OCI-LY1 (cell line): Measurements from ENCODE around the gene PIM3.

Source experiments
- H2AFZ ChIP-seq: fragments of 200-600 bp; sonication (generic), shearing (Covaris generic); 2 replicates; pipeline ENCODE4 v1.6.0; 2014; ENCODE audit warnings: antibody characterized with exemption, mild to moderate bottlenecking, low read length
- H3F3A ChIP-seq: fragments of 200-600 bp; sonication (generic), shearing (Covaris generic); 2 replicates; pipeline ENCODE4 v1.6.0; 2014; ENCODE audit warnings: mild to moderate bottlenecking, antibody characterized with exemption, low read length, moderate library complexity; ENCODE audit not compliant: insufficient read depth
- H3K27ac ChIP-seq: fragments of 200-600 bp; sonication (generic); 2 replicates; pipeline ENCODE4 v1.5.1; 2014; ENCODE audit warnings: low read length, mixed run types, mild to moderate bottlenecking, low read depth; ENCODE audit not compliant: poor library complexity, severe bottlenecking
- H3K27me3 ChIP-seq: fragments of 200-600 bp; sonication (generic); 2 replicates; pipeline ENCODE4 v1.6.0; 2014; ENCODE audit warnings: antibody characterized with exemption, mild to moderate bottlenecking, low read length, moderate library complexity; ENCODE audit not compliant: insufficient read depth
- H3K36me3 ChIP-seq: fragments of 200-600 bp; sonication (generic); 2 replicates; pipeline ENCODE4 v1.6.1; 2014; ENCODE audit warnings: mild to moderate bottlenecking, antibody characterized with exemption, low read length, moderate library complexity, mixed read lengths; ENCODE audit not compliant: insufficient read depth
- H3K4me1 ChIP-seq: fragments of 200-600 bp; sonication (generic); 2 replicates; pipeline ENCODE4 v1.5.1; 2014; ENCODE audit warnings: mild to moderate bottlenecking, low read length, moderate library complexity; ENCODE audit not compliant: insufficient read depth, severe bottlenecking
- H3K4me2 ChIP-seq: fragments of 200-600 bp; sonication (generic), shearing (Covaris generic); 2 replicates; pipeline ENCODE4 v1.6.1; 2014; ENCODE audit warnings: low read length
- H3K4me3 ChIP-seq: fragments of 200-600 bp; sonication (generic); 2 replicates; pipeline ENCODE4 v1.5.1; 2014; ENCODE audit warnings: low read length, low read depth, mild to moderate bottlenecking, mixed read lengths; ENCODE audit not compliant: poor library complexity, severe bottlenecking
- H3K79me2 ChIP-seq: fragments of 200-600 bp; shearing (Covaris generic); 2 replicates; pipeline ENCODE4 v1.6.1; 2016; ENCODE audit warnings: mixed run types, low read length, mixed read lengths; ENCODE audit not compliant: insufficient read depth
- H3K9ac ChIP-seq: fragments of 200-600 bp; sonication (generic), shearing (Covaris generic); 2 replicates; pipeline ENCODE4 v1.6.1; 2014; ENCODE audit warnings: mild to moderate bottlenecking, low read length, mixed read lengths
- H3K9me2 ChIP-seq: fragments of 200-600 bp; sonication (generic), shearing (Covaris generic); 2 replicates; pipeline ENCODE4 v1.6.1; 2014; ENCODE audit warnings: low read depth, mild to moderate bottlenecking, low read length, mixed read lengths
- H3K9me3 ChIP-seq: fragments of 200-600 bp; shearing (Covaris generic); 2 replicates; pipeline ENCODE4 v1.6.1; 2014; ENCODE audit warnings: low read length, mixed read lengths
- H4K20me1 ChIP-seq: fragments of 200-600 bp; sonication (generic), shearing (Covaris generic); 2 replicates; pipeline ENCODE4 v1.6.0; 2016; ENCODE audit warnings: mild to moderate bottlenecking, low read length; ENCODE audit not compliant: insufficient read depth
- EZH2 ChIP-seq: fragments of 200-600 bp; sonication (generic), shearing (Covaris generic); IDR thresholded peaks from 2 replicates; pipeline ENCODE4 v1.8.0; 2017; ENCODE audit warnings: borderline replicate concordance, mixed run types, mild to moderate bottlenecking, antibody characterized with exemption, low read length, moderate library complexity, mixed read lengths
- TF ChIP-seq, protein P1 (sequence below): fragments of 200-600 bp; sonication (generic), shearing (Covaris generic); IDR thresholded peaks from 2 replicates; pipeline ENCODE4 v1.5.1; 2017; ENCODE audit warnings: mild to moderate bottlenecking, antibody characterized with exemption, low read length, moderate library complexity, mixed read lengths

PIM3 gene

GRCh38 chr22:49953027-49953679, 7.4 kb upstream of the PIM3 start:
- no peak overlapping the region for H3K4me2 ChIP-seq
- no peaks in the 10 kb centered on the region for H3F3A ChIP-seq
- H3K79me2 ChIP-seq, result no peaks in the 10 kb centered on the region
- no peaks in the 10 kb centered on the region for H3K9me2 ChIP-seq
- 0 out of 2 replicates have a peak, but pooled peaks cover 6% of the 10 kb centered on the region for H3K27me3 ChIP-seq
- TF ChIP-seq, protein P1, sequence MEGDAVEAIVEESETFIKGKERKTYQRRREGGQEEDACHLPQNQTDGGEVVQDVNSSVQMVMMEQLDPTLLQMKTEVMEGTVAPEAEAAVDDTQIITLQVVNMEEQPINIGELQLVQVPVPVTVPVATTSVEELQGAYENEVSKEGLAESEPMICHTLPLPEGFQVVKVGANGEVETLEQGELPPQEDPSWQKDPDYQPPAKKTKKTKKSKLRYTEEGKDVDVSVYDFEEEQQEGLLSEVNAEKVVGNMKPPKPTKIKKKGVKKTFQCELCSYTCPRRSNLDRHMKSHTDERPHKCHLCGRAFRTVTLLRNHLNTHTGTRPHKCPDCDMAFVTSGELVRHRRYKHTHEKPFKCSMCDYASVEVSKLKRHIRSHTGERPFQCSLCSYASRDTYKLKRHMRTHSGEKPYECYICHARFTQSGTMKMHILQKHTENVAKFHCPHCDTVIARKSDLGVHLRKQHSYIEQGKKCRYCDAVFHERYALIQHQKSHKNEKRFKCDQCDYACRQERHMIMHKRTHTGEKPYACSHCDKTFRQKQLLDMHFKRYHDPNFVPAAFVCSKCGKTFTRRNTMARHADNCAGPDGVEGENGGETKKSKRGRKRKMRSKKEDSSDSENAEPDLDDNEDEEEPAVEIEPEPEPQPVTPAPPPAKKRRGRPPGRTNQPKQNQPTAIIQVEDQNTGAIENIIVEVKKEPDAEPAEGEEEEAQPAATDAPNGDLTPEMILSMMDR, result no peak
- no peak for TF ChIP-seq EZH2
- no peak overlapping the region for H3K27ac ChIP-seq
- no peaks in the 10 kb centered on the region for H3K4me1 ChIP-seq
- H3K36me3 ChIP-seq, result no peaks in the 10 kb centered on the region
- H4K20me1 ChIP-seq, result no peaks in the 10 kb centered on the region
- no peak overlapping the region for H3K9ac ChIP-seq
- no peak overlapping the region for H3K4me3 ChIP-seq
- H2AFZ ChIP-seq, result no peak overlapping the region
- no peaks in the 10 kb centered on the region for H3K9me3 ChIP-seq

- Histone ChIP-seq H2AFZ (no peak overlapping the region), H3K9me3 (no peaks in the 10 kb centered on the region), H3K9me2 (no peaks in the 10 kb centered on the region), H3K4me1 (no peaks in the 10 kb centered on the region), H3K79me2 (no peaks in the 10 kb centered on the region), H3K36me3 (no peaks in the 10 kb centered on the region), H3K27me3 (0 out of 2 replicates have a peak, but pooled peaks cover 6% of the 10 kb centered on the region), H3K9ac (no peak overlapping the region), H3F3A (no peaks in the 10 kb centered on the region), H3K27ac (no peak overlapping the region), H4K20me1 (no peaks in the 10 kb centered on the region), H3K4me3 (no peak overlapping the region), H3K4me2 (no peak overlapping the region)
- TF ChIP-seq EZH2, result no peak
- TF ChIP-seq, protein P1, result no peak
Observed at GRCh38 chr22:49953680-49954344, 6.8 kb upstream of the PIM3 start.

DNA sequence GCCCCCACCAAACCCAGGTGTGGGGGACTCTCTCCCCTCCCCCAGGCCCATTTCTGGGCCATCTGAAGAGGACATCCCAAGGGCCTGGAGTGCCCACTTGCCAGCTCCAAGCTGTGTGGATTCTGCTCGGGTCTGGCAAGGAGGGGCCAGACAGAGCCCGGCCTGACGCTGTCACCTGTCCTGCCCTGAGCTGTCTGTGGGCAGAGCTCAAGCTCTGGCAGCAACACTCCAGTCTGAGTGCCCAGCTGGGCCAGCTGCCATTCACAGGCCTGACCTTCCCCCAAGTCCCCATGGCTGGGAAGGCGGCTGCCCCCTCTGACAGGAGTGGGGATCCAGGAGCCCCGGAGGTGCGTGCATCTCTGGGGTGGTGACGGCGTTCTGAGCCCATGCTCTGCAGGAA, 6.2 kb upstream of the PIM3 start:
- no peak overlapping the region for H3K4me2 ChIP-seq
- H3K27ac ChIP-seq, result no peak overlapping the region
- H3K4me1 ChIP-seq, result peaks cover 1% of the 10 kb centered on the region

More for the DNA sequence above, 6.2 kb upstream of the PIM3 start:
- H3K36me3 ChIP-seq, result no peaks in the 10 kb centered on the region
- no peak overlapping the region for H3K4me3 ChIP-seq
- H4K20me1 ChIP-seq, result no peaks in the 10 kb centered on the region
- H3F3A ChIP-seq, result no peaks in the 10 kb centered on the region
- H3K79me2 ChIP-seq, result no peaks in the 10 kb centered on the region
- H3K9me2 ChIP-seq, result no peaks in the 10 kb centered on the region
- no peaks in the 10 kb centered on the region for H3K9me3 ChIP-seq
- H3K9ac ChIP-seq, result no peak overlapping the region
- TF ChIP-seq, protein P1, result no peak
- no peak for TF ChIP-seq EZH2
- H3K27me3 ChIP-seq, result 0 out of 2 replicates have a peak, but pooled peaks cover 6% of the 10 kb centered on the region
- no peak overlapping the region for H2AFZ ChIP-seq
